ENCODE data around the gene L2HGDH. TPM values are rescaled to one million over a fixed set of nuclear protein-coding genes. Genes with fewer than 3 reads are reported as not detected.

The L2HGDH gene
- total and polyA plus RNA-seq, 9 of the 15 experiments (the other 6 are each of a cell fraction or from before 2014, with no cell fraction given), result 1.7 to 16.1 (median 10.5) TPM

DNA sequence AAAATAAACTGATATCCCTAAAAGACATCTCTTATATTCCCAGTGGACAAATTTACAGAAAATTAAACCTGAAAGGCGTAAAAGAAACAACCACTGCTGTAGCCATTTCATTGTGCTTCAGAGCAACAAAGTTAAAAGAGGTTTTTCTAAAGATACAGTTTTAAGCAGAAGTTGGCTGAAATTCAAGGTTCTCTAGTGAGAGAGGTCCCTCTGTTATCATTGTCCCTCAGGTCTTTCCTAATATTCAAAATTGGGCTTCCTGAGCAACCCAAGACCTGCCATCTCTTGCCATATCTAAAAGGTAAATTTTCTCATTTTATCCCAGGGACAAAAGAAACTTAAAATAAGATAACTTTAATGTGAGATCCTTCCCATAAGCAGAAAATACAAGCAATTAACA lies 69.9 kb downstream of the L2HGDH start:
- no TSS peak for BruUV-seq (replicated peaks)
- H4K20me1 ChIP-seq (replicated peaks; ENCODE audit: control insufficient read depth, insufficient read depth, low read length), result no peaks in the 10 kb centered on the region
- no peak overlapping the region for H3K4me2 ChIP-seq (ENCODE audit: insufficient read depth, low read length)
- intact Hi-C loops (cut with micrococcal nuclease), result no loop called here
- ChIA-PET POLR2A (interaction anchor here (1.0 to 1.5 kb wide), 2 partner anchors 11 to 24 kb away, joined by 3 to 8 read pairs; partner anchors contain the start of gene SOS2), CTCF (ENCODE audit: low intra/inter-chr PET ratio) (no interaction called here)
- H3K27ac ChIP-seq (ENCODE audit: extremely low read depth, low read depth, low read length), result no peak overlapping the region
- no peak overlapping the region for H3K9ac ChIP-seq (ENCODE audit: insufficient read depth in 1 of 2, low read depth in 2 of 2, low read length in 2 of 2)
- 86% methylated on average over 1 of the region's 1 CpG for WGBS (ENCODE audit: insufficient coverage, low coverage, missing lambda C conversion rate)
- H3K79me2 ChIP-seq (ENCODE audit: control insufficient read depth, insufficient read depth, low read length), result no peaks in the 10 kb centered on the region
- H3K4me1 ChIP-seq (replicated peaks in 1 of 2; ENCODE audit: control insufficient read depth in 2 of 2, insufficient read depth in 2 of 2, low read length in 2 of 2), result peaks cover 0 to 5% of the 10 kb centered on the region in 2 experiments; a peak in 2 of 5 replicates
- no peak for ATAC-seq
- no peak for FAIRE-seq
- H2AFZ ChIP-seq (ENCODE audit: low read depth, low read length), result no peak overlapping the region
- H3K9me3 ChIP-seq (replicated peaks; ENCODE audit: control insufficient read depth, insufficient read depth, low read depth, low read length), result no peaks in the 10 kb centered on the region
- no peak overlapping the region for H3K4me3 ChIP-seq
- no peaks in the 10 kb centered on the region for H3K27me3 ChIP-seq (ENCODE audit: control insufficient read depth in 2 of 2, insufficient read depth in 2 of 2, low read length in 2 of 2)
- in situ Hi-C loops (cut with MboI), result no loop called here
- H3K36me3 ChIP-seq (ENCODE audit: control insufficient read depth, insufficient read depth, low read length), result peaks cover 7% of the 10 kb centered on the region; the same call in 2 of the 3 replicates
- no peak for DNase-seq (ENCODE audit: extremely low read depth in 1 of 4, low spot score in 3 of 4)
- no peaks in the 10 kb centered on the region for H3K9me1 ChIP-seq (ENCODE audit: control insufficient read depth, insufficient read depth, low read length)
- TF ChIP-seq FOXA3 (CRISPR knock-in tag; conservative IDR thresholded peaks at IDR 0.05 in 1 of 2, IDR thresholded peaks at IDR 0.05 in 1 of 2) (no peak), ATF7 (IDR thresholded peaks at IDR 0.05) (no peak), ZBTB1 (CRISPR knock-in tag; IDR thresholded peaks at IDR 0.05; ENCODE audit: borderline replicate concordance, low read depth) (no peak), SOX6 (IDR thresholded peaks at IDR 0.05) (no peak), FOXJ3 (CRISPR knock-in tag; IDR thresholded peaks at IDR 0.05) (no peak)
- TF ChIP-seq, protein P1, sequence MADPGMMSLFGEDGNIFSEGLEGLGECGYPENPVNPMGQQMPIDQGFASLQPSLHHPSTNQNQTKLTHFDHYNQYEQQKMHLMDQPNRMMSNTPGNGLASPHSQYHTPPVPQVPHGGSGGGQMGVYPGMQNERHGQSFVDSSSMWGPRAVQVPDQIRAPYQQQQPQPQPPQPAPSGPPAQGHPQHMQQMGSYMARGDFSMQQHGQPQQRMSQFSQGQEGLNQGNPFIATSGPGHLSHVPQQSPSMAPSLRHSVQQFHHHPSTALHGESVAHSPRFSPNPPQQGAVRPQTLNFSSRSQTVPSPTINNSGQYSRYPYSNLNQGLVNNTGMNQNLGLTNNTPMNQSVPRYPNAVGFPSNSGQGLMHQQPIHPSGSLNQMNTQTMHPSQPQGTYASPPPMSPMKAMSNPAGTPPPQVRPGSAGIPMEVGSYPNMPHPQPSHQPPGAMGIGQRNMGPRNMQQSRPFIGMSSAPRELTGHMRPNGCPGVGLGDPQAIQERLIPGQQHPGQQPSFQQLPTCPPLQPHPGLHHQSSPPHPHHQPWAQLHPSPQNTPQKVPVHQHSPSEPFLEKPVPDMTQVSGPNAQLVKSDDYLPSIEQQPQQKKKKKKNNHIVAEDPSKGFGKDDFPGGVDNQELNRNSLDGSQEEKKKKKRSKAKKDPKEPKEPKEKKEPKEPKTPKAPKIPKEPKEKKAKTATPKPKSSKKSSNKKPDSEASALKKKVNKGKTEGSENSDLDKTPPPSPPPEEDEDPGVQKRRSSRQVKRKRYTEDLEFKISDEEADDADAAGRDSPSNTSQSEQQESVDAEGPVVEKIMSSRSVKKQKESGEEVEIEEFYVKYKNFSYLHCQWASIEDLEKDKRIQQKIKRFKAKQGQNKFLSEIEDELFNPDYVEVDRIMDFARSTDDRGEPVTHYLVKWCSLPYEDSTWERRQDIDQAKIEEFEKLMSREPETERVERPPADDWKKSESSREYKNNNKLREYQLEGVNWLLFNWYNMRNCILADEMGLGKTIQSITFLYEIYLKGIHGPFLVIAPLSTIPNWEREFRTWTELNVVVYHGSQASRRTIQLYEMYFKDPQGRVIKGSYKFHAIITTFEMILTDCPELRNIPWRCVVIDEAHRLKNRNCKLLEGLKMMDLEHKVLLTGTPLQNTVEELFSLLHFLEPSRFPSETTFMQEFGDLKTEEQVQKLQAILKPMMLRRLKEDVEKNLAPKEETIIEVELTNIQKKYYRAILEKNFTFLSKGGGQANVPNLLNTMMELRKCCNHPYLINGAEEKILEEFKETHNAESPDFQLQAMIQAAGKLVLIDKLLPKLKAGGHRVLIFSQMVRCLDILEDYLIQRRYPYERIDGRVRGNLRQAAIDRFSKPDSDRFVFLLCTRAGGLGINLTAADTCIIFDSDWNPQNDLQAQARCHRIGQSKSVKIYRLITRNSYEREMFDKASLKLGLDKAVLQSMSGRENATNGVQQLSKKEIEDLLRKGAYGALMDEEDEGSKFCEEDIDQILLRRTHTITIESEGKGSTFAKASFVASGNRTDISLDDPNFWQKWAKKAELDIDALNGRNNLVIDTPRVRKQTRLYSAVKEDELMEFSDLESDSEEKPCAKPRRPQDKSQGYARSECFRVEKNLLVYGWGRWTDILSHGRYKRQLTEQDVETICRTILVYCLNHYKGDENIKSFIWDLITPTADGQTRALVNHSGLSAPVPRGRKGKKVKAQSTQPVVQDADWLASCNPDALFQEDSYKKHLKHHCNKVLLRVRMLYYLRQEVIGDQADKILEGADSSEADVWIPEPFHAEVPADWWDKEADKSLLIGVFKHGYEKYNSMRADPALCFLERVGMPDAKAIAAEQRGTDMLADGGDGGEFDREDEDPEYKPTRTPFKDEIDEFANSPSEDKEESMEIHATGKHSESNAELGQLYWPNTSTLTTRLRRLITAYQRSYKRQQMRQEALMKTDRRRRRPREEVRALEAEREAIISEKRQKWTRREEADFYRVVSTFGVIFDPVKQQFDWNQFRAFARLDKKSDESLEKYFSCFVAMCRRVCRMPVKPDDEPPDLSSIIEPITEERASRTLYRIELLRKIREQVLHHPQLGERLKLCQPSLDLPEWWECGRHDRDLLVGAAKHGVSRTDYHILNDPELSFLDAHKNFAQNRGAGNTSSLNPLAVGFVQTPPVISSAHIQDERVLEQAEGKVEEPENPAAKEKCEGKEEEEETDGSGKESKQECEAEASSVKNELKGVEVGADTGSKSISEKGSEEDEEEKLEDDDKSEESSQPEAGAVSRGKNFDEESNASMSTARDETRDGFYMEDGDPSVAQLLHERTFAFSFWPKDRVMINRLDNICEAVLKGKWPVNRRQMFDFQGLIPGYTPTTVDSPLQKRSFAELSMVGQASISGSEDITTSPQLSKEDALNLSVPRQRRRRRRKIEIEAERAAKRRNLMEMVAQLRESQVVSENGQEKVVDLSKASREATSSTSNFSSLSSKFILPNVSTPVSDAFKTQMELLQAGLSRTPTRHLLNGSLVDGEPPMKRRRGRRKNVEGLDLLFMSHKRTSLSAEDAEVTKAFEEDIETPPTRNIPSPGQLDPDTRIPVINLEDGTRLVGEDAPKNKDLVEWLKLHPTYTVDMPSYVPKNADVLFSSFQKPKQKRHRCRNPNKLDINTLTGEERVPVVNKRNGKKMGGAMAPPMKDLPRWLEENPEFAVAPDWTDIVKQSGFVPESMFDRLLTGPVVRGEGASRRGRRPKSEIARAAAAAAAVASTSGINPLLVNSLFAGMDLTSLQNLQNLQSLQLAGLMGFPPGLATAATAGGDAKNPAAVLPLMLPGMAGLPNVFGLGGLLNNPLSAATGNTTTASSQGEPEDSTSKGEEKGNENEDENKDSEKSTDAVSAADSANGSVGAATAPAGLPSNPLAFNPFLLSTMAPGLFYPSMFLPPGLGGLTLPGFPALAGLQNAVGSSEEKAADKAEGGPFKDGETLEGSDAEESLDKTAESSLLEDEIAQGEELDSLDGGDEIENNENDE (IDR thresholded peaks at IDR 0.05; ENCODE audit: low read depth, low read length), result no peak
- TF ChIP-seq, protein P2, sequence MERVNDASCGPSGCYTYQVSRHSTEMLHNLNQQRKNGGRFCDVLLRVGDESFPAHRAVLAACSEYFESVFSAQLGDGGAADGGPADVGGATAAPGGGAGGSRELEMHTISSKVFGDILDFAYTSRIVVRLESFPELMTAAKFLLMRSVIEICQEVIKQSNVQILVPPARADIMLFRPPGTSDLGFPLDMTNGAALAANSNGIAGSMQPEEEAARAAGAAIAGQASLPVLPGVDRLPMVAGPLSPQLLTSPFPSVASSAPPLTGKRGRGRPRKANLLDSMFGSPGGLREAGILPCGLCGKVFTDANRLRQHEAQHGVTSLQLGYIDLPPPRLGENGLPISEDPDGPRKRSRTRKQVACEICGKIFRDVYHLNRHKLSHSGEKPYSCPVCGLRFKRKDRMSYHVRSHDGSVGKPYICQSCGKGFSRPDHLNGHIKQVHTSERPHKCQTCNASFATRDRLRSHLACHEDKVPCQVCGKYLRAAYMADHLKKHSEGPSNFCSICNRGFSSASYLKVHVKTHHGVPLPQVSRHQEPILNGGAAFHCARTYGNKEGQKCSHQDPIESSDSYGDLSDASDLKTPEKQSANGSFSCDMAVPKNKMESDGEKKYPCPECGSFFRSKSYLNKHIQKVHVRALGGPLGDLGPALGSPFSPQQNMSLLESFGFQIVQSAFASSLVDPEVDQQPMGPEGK (CRISPR knock-in tag; IDR thresholded peaks at IDR 0.05; ENCODE audit: borderline replicate concordance), result no peak
- TF ChIP-seq, protein P3, sequence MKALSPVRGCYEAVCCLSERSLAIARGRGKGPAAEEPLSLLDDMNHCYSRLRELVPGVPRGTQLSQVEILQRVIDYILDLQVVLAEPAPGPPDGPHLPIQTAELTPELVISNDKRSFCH (CRISPR knock-in tag; IDR thresholded peaks at IDR 0.05), result no peak
- TF ChIP-seq, protein P3 (tag; IDR thresholded peaks at IDR 0.05), result no peak
